ENCODE measurements around the gene DAGLA.

DNA sequence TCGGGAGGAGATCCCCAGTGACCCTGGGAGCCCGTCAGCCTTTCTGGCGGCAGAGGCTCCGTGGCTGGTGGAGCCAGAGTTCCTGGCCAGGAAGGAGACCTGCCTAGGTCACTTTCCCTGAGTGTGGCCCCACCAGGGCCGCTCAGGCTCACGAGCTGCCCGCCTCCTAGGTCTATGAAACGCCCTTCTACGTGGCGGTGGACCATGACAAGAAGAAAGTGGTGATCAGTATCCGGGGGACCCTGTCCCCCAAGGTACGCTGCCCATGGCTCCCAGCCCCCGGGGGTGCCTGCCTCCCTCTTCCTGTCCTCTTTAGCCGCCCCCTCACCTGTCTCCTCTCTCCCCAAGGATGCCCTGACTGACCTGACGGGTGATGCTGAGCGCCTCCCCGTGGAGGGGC is 55.2 kb downstream of the DAGLA start:
- TF ChIP-seq SP1 (IDR thresholded peaks at IDR 0.05): no peak
- TF ChIP-seq FOXK2 (IDR thresholded peaks at IDR 0.05): no peak
- TF ChIP-seq SUZ12 (IDR thresholded peaks at IDR 0.05): no peak
- no peak for TF ChIP-seq FOXA1 (IDR thresholded peaks at IDR 0.05)
